ENCODE results near the gene UGT2A2. TPM values are rescaled to one million over a fixed set of nuclear protein-coding genes. Genes with fewer than 3 reads are reported as not detected.

Gene UGT2A2
- total and polyA plus RNA-seq, 12 donors = not detected

DNA sequence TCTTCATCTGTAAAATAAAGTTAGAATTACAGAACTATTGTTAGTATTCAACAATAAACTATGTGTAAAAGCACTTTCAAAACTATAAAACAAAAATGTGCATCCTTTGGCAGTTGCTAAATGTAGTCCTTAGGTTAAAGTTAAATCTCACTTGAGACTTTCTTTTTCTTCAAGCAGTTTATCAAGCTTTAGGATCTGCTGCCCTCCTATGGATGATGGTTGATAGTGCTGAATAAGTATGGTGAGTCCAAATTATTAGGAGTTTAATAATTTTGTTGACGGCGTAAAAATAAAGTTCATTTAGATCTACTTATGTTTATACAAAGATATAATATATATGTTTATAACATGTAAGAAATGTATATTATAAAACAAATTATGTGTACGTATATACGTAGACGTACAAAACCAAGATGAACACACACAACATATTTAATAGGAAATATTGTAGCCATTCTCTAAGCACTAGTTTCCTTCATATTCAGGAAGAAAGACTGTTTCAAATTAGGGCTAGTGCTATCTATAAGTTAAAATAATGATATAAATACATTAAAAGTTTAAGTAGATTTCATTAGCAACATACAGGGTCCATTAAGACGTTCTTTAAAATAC lies 22.3 kb downstream of the UGT2A2 start:
- no peak for TF ChIP-seq POLR2A (IDR thresholded peaks at IDR 0.05)
- TF ChIP-seq, protein P1, sequence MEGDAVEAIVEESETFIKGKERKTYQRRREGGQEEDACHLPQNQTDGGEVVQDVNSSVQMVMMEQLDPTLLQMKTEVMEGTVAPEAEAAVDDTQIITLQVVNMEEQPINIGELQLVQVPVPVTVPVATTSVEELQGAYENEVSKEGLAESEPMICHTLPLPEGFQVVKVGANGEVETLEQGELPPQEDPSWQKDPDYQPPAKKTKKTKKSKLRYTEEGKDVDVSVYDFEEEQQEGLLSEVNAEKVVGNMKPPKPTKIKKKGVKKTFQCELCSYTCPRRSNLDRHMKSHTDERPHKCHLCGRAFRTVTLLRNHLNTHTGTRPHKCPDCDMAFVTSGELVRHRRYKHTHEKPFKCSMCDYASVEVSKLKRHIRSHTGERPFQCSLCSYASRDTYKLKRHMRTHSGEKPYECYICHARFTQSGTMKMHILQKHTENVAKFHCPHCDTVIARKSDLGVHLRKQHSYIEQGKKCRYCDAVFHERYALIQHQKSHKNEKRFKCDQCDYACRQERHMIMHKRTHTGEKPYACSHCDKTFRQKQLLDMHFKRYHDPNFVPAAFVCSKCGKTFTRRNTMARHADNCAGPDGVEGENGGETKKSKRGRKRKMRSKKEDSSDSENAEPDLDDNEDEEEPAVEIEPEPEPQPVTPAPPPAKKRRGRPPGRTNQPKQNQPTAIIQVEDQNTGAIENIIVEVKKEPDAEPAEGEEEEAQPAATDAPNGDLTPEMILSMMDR (IDR thresholded peaks at IDR 0.05) = peak; percentile 28 to 53 (median 42)
- DNase-seq = peak in 2 of 7 donors; percentile 19 to 27
- no peak overlapping the region for H3K27ac ChIP-seq
- intact Hi-C loops (cut with DNase I) = loop anchor here (10.0 kb wide), 2 partner anchors 292 to 302 kb away; no protein-coding TSS in a partner anchor
- H3K4me1 ChIP-seq (replicated peaks in 1 of 2) = no peaks in the 10 kb centered on the region
- no peak overlapping the region for H3K4me3 ChIP-seq
- no peaks in the 10 kb centered on the region for H3K9me3 ChIP-seq (replicated peaks in 1 of 3)
- 61 to 68% (median 63%) methylated on average over 6 of the region's 6 CpGs for WGBS, 4 donors
- no peaks in the 10 kb centered on the region for H3K36me3 ChIP-seq (replicated peaks in 1 of 2)
- no peaks in the 10 kb centered on the region for H3K27me3 ChIP-seq

DNA sequence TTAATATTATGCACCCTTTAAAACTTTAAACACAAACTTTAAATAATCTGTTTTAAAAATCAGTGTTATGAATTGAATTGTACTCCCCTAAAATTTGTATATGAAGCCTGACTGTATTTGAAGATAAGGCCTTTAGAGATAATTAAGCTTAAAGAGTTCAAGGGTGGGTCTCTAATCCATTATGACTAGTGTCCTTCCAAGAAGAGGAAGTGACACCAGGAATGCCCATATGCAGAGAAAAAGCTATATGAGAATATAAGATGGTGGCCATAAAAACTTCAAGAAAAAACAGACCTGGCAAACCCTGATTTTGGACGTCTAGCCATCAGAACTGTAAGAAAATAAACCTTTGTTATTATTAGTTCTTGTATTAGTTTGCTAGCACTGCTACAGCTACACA lies 29.0 kb downstream of the UGT2A2 start:
- H3K36me3 ChIP-seq (replicated peaks in 1 of 2) = no peaks in the 10 kb centered on the region
- WGBS, 4 donors = 42 to 56% (median 51%) methylated on average over 1 of the region's 1 CpG
- DNase-seq = no peak
- H3K4me3 ChIP-seq = no peak overlapping the region
- H3K9me3 ChIP-seq (replicated peaks in 1 of 3) = no peaks in the 10 kb centered on the region
- H3K27me3 ChIP-seq = no peaks in the 10 kb centered on the region
- no peak overlapping the region for H3K27ac ChIP-seq
- TF ChIP-seq, protein P1 (IDR thresholded peaks at IDR 0.05) = no peak
- TF ChIP-seq POLR2A (IDR thresholded peaks at IDR 0.05) = no peak
- intact Hi-C loops (cut with DNase I) = loop anchor here (10.0 kb wide), 2 partner anchors 286 to 296 kb away; no protein-coding TSS in a partner anchor
- H3K4me1 ChIP-seq (replicated peaks in 1 of 2) = no peaks in the 10 kb centered on the region

DNA sequence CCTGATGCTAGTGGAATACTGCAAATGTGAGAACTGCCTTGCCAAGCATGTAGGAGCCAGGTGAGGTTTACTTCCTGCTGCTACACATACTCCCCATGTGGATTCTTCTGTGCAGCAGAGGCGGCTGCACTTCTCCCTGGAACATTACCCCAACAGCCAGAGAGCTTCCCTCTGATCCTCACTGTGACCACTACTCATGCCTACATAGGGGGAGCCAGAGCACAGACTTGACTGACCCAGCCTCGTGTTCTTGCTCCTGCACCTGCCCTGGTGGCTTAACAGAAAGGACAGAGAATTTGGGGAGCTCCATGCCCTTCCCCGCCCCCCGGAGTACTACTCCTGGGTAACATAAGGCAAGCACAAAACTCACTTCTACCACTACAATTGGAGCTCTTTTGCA lies 38.4 kb downstream of the UGT2A2 start:
- H3K36me3 ChIP-seq (replicated peaks in 1 of 2) = no peaks in the 10 kb centered on the region
- no peak overlapping the region for H3K27ac ChIP-seq
- no peak overlapping the region for H3K4me3 ChIP-seq
- no peaks in the 10 kb centered on the region for H3K27me3 ChIP-seq
- H3K9me3 ChIP-seq (replicated peaks in 1 of 3) = no peaks in the 10 kb centered on the region
- 56 to 100% (median 77%) methylated on average over 1 to 4 of the region's 4 CpGs for WGBS, 4 donors
- intact Hi-C loops (cut with DNase I) = no loop called here
- no peaks in the 10 kb centered on the region for H3K4me1 ChIP-seq (replicated peaks in 1 of 2)
- TF ChIP-seq, protein P1 (IDR thresholded peaks at IDR 0.05) = no peak
- TF ChIP-seq POLR2A (IDR thresholded peaks at IDR 0.05) = no peak
- no peak for DNase-seq

DNA sequence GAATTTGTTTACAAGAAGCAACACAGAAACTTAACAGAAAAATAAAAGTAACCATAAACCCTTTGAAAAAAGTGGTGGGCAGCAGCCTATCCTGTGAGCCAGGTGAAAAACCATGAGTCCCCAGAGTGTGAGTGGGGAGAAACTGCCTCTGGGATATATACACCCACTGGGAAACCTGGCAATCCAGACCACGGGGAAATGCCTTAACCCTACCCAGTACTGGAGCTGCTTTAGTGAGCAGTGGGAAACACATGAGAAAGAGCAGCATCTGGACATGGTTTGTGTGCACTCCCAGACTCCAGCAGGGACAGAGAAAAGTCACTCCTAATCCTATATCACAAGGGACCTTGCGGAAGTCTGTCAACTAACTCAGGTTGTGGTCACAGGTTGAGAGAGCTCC lies 39.4 kb downstream of the UGT2A2 start:
- no peak for TF ChIP-seq POLR2A (IDR thresholded peaks at IDR 0.05)
- TF ChIP-seq, protein P1 (IDR thresholded peaks at IDR 0.05) = no peak
- Histone ChIP-seq H3K27ac (no peak overlapping the region), H3K36me3 (replicated peaks in 1 of 2) (no peaks in the 10 kb centered on the region), H3K9me3 (replicated peaks in 1 of 3) (no peaks in the 10 kb centered on the region), H3K4me1 (replicated peaks in 1 of 2) (no peaks in the 10 kb centered on the region), H3K27me3 (no peaks in the 10 kb centered on the region), H3K4me3 (no peak overlapping the region)
- no peak for DNase-seq
- intact Hi-C loops (cut with DNase I) = no loop called here
- 72 to 85% (median 76%) methylated on average over 2 of the region's 2 CpGs for WGBS, 4 donors
